Prostate gland (tissue), 2 donors: ENCODE measurements around the gene ZNF488.

Source experiments
- POLR2A ChIP-seq: fragments of 450-650 bp; IDR thresholded peaks from one replicate; pipeline ENCODE4 v1.6.1; 2016; ENCODE audit warnings: antibody characterized with exemption, mild to moderate bottlenecking
- TF ChIP-seq, protein P1 (sequence below), 4 experiments: fragments of 200-600 bp in 2 of 4; fragments of 450-650 bp in 2 of 4; sonication (generic) in 2 of 4; IDR thresholded peaks; 1 replicate in 3 of 4; 2 replicates in 1 of 4; pipeline ENCODE4 v1.5.1; 2016 to 2019; ENCODE audit warnings: antibody characterized with exemption in 4 of 4, mild to moderate bottlenecking in 2 of 4, moderate library complexity in 2 of 4

DNA sequence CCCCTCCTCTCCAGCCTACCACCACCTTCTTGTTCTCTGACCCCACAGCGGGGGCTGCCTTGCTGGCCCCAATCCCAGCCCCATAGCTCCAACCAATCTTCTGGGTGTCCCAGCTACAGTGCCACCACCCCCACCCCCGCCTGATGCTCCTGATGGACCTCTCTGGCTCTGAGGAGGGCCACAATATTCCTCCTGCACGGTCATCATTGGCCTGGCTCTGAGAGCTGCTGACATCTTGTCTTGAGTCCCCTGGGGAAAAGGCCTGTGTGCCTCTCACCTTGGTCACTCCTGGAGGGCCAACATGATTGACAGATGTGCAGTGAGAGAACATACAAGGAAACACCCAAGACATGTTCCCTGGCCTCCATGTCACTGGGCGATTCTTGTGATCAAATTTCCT lies 54.2 kb downstream of the ZNF488 start:
- TF ChIP-seq, protein P1, sequence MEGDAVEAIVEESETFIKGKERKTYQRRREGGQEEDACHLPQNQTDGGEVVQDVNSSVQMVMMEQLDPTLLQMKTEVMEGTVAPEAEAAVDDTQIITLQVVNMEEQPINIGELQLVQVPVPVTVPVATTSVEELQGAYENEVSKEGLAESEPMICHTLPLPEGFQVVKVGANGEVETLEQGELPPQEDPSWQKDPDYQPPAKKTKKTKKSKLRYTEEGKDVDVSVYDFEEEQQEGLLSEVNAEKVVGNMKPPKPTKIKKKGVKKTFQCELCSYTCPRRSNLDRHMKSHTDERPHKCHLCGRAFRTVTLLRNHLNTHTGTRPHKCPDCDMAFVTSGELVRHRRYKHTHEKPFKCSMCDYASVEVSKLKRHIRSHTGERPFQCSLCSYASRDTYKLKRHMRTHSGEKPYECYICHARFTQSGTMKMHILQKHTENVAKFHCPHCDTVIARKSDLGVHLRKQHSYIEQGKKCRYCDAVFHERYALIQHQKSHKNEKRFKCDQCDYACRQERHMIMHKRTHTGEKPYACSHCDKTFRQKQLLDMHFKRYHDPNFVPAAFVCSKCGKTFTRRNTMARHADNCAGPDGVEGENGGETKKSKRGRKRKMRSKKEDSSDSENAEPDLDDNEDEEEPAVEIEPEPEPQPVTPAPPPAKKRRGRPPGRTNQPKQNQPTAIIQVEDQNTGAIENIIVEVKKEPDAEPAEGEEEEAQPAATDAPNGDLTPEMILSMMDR (IDR thresholded peaks at IDR 0.05), result no peak
- TF ChIP-seq POLR2A, result no peak
